K562 (cell line): ENCODE data around the gene CYP21A2. TPM values are rescaled to one million over a fixed set of nuclear protein-coding genes. Genes with fewer than 3 reads are reported as not detected.

Experiments used
- CBX3 ChIP-seq, 2 experiments: IDR thresholded peaks; 1 replicate in 1 of 2; 2 replicates in 1 of 2; pipeline ENCODE4 v1.6.1; 2012; ENCODE audit warnings: inconsistent platforms in 2 of 2, low read length in 2 of 2, borderline replicate concordance in 1 of 2, control low read depth in 1 of 2
- ELF4 ChIP-seq: fragments of 450-650 bp; formaldehyde crosslinking; IDR thresholded peaks from 2 replicates; pipeline ENCODE4 v1.4.0; 2022; ENCODE audit warnings: missing genetic modification characterization
- ETV1 ChIP-seq: fragments of 450-650 bp; conservative IDR thresholded peaks from 2 replicates; pipeline ENCODE4 v1.6.1; 2016; ENCODE audit warnings: missing genetic modification characterization, control low read depth, low read depth, missing compliant biosample characterization
- ETV5 ChIP-seq: sonication (generic); formaldehyde crosslinking; IDR thresholded peaks from 2 replicates; pipeline ENCODE4 v1.4.0; 2020; ENCODE audit warnings: low read depth, mild to moderate bottlenecking, missing genetic modification reagents
- FOXP1 ChIP-seq: sonication (generic); formaldehyde crosslinking; IDR thresholded peaks from 2 replicates; pipeline ENCODE4 v1.8.0; 2022; ENCODE audit warnings: mild to moderate bottlenecking, missing genetic modification reagents
- GABPA ChIP-seq: fragments of 200-800 bp; sonication (Bioruptor generic); conservative IDR thresholded peaks from 2 replicates; pipeline ENCODE4 v1.6.1; 2016; ENCODE audit warnings: low read depth, missing genetic modification characterization, missing compliant biosample characterization
- GABPB1 ChIP-seq: sonication (generic); formaldehyde crosslinking; IDR thresholded peaks from 2 replicates; pipeline ENCODE4 v1.8.0; 2022; ENCODE audit warnings: mild to moderate bottlenecking, missing genetic modification reagents
- JUND ChIP-seq, 2 experiments: IDR thresholded peaks; 2 replicates in 1 of 2; 3 replicates in 1 of 2; pipeline ENCODE4 v1.6.1; 2011; ENCODE audit warnings: borderline replicate concordance in 2 of 2, low read depth in 2 of 2, low read length in 2 of 2, improper control_type of control experiment in 1 of 2, missing biosample characterization in 1 of 2, missing genetic modification characterization in 1 of 2, missing genetic modification reagents in 1 of 2
- NR2C2 ChIP-seq, 2 experiments: fragments of 200-800 bp in 1 of 2; sonication (Bioruptor generic) in 1 of 2; sonication (generic) in 1 of 2; formaldehyde crosslinking in 1 of 2; IDR thresholded peaks; 2 replicates each; pipeline versions ENCODE4 v1.6.1 to v1.8.0; 2016 to 2022; ENCODE audit warnings: mild to moderate bottlenecking in 1 of 2, missing compliant biosample characterization in 1 of 2, missing genetic modification characterization in 1 of 2, missing genetic modification reagents in 1 of 2
- RUNX1 ChIP-seq: sonication (generic); IDR thresholded peaks from 2 replicates; pipeline ENCODE4 v1.6.1; 2016; ENCODE audit warnings: antibody characterized with exemption, low read depth
- ZEB2 ChIP-seq: fragments of 450-650 bp; IDR thresholded peaks from 2 replicates; pipeline ENCODE4 v1.6.1; 2016
- ZKSCAN1 ChIP-seq: fragments of 150-350 bp; IDR thresholded peaks from 2 replicates; pipeline ENCODE4 v1.6.1; 2016; ENCODE audit warnings: low read depth, low read length
- polyA plus RNA-seq, 8 experiments: library from polyadenylated mRNA; depleted of rRNA in 4 of 8; stranded (reverse) in 5 of 8; unstranded in 3 of 8; fragments of >200 nt; fragmentation: Nextera tagmentation in 2 of 8; fragmentation: Illumina TruSeq in 1 of 8; extraction: Ambion mirVana in 2 of 8; extraction: Trizol in 1 of 8; gene quantifications; 2 replicates each; pipeline versions ENCODE4 v1.2.1 to v1.2.3, GENCODE V29; 2011 to 2014; ENCODE audit warnings: inconsistent platforms in 1 of 8, missing spikeins in 1 of 8
- total RNA-seq, 7 experiments: library from RNA; depleted of rRNA in 6 of 7; stranded (reverse); fragments of >200 nt in 6 of 7; fragmentation: Illumina TruSeq in 2 of 7; extraction: Trizol in 2 of 7; gene quantifications; 2 replicates each; pipeline versions ENCODE4 v1.2.1 to v1.2.3, GENCODE V29; 2011 to 2021; ENCODE audit warnings: low replicate concordance in 1 of 7
- TF ChIP-seq, protein P1 (sequence below): fragments of 450-650 bp; IDR thresholded peaks from 2 replicates; pipeline ENCODE4 v1.6.1; 2016; ENCODE audit warnings: mild to moderate bottlenecking, moderate library complexity
- TF ChIP-seq, protein P2 (sequence below): sonication (generic); formaldehyde crosslinking; IDR thresholded peaks from 2 replicates; pipeline ENCODE4 v1.8.0; 2022; ENCODE audit warnings: mild to moderate bottlenecking, missing genetic modification reagents

Gene CYP21A2
- total and polyA plus RNA-seq, 9 of the 15 experiments (the other 6 are each of a cell fraction or from before 2014, with no cell fraction given): 0.03 to 1.4 (median 0.19) TPM

DNA sequence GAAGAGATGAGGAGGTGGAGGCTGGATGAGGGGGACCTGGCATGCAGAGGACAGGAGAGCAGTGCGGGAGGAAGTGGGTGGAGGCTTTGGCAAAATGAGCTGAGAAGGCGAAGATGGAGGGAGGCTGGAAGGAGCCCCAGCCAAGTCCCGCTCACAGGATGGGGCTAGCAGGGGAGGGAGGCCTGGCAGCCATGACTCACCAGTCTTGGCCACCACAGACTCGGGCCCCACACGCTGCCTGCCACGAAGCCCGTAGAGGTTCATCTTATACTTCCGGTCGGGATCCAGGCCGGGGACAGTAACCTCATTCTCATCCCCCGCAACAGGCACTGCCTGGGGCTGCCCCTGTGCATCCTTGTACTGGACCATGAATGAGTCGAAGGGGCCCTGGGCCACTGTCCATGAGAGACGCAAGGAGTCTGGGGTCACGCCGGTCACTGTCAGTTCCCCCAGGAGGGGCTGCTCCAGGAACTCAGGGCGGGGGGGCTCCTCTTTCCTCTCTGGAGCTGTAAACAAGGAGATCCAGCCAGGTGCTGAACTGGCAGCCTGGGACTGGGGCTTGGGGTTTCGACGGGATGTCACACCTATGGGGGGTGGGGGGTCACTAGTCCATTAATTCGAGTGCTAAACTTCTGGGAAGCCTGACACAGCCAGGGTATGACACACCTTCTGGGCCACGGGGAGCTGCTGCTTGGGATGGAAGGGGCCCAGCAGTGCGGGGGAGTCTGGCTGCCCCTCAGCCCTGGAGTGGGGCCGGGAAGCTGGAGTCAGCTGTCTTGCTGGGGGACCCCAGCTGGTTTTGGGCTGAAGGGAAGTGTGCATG, 43.2 kb downstream of the CYP21A2 start (continued):
- peak; percentile 68 for TF ChIP-seq GABPA (tag)
- no peak for TF ChIP-seq NR2C2 (CRISPR knock-in tag; IDR thresholded peaks at IDR 0.05)
- peak; percentile 34; the same call in 1 of the 2 replicates for TF ChIP-seq NR2C2 (tag; IDR thresholded peaks at IDR 0.05)
- TF ChIP-seq ETV5 (CRISPR knock-in tag): peak; percentile 53; the same call in 1 of the 2 replicates
- TF ChIP-seq FOXP1: peak; percentile 46; the same call in 1 of the 2 replicates
- TF ChIP-seq ETV1 (tag): peak; percentile 81
- TF ChIP-seq JUND (IDR thresholded peaks at IDR 0.05; ENCODE audit: borderline replicate concordance, low read depth, low read length): peak; percentile 79
- TF ChIP-seq JUND (tag; IDR thresholded peaks at IDR 0.05; ENCODE audit: borderline replicate concordance, low read depth, low read length): peak; percentile 32; the same call in 1 of the 3 replicates
- peak; percentile 64 for TF ChIP-seq GABPB1 (CRISPR knock-in tag)
- TF ChIP-seq CBX3 (IDR thresholded peaks at IDR 0.05; ENCODE audit: borderline replicate concordance in 1 of 2, low read length in 2 of 2): peak in 1 of 2 experiments; percentile 30; a peak in 1 of 3 replicates
- 0 out of 2 replicates have a peak, but pooled peaks have one; percentile 16 for TF ChIP-seq ELF4 (CRISPR knock-in tag)
- TF ChIP-seq RUNX1: no peak
- 0 out of 2 replicates have a peak, but pooled peaks have one; percentile 29 for TF ChIP-seq ZEB2
- TF ChIP-seq, protein P1, sequence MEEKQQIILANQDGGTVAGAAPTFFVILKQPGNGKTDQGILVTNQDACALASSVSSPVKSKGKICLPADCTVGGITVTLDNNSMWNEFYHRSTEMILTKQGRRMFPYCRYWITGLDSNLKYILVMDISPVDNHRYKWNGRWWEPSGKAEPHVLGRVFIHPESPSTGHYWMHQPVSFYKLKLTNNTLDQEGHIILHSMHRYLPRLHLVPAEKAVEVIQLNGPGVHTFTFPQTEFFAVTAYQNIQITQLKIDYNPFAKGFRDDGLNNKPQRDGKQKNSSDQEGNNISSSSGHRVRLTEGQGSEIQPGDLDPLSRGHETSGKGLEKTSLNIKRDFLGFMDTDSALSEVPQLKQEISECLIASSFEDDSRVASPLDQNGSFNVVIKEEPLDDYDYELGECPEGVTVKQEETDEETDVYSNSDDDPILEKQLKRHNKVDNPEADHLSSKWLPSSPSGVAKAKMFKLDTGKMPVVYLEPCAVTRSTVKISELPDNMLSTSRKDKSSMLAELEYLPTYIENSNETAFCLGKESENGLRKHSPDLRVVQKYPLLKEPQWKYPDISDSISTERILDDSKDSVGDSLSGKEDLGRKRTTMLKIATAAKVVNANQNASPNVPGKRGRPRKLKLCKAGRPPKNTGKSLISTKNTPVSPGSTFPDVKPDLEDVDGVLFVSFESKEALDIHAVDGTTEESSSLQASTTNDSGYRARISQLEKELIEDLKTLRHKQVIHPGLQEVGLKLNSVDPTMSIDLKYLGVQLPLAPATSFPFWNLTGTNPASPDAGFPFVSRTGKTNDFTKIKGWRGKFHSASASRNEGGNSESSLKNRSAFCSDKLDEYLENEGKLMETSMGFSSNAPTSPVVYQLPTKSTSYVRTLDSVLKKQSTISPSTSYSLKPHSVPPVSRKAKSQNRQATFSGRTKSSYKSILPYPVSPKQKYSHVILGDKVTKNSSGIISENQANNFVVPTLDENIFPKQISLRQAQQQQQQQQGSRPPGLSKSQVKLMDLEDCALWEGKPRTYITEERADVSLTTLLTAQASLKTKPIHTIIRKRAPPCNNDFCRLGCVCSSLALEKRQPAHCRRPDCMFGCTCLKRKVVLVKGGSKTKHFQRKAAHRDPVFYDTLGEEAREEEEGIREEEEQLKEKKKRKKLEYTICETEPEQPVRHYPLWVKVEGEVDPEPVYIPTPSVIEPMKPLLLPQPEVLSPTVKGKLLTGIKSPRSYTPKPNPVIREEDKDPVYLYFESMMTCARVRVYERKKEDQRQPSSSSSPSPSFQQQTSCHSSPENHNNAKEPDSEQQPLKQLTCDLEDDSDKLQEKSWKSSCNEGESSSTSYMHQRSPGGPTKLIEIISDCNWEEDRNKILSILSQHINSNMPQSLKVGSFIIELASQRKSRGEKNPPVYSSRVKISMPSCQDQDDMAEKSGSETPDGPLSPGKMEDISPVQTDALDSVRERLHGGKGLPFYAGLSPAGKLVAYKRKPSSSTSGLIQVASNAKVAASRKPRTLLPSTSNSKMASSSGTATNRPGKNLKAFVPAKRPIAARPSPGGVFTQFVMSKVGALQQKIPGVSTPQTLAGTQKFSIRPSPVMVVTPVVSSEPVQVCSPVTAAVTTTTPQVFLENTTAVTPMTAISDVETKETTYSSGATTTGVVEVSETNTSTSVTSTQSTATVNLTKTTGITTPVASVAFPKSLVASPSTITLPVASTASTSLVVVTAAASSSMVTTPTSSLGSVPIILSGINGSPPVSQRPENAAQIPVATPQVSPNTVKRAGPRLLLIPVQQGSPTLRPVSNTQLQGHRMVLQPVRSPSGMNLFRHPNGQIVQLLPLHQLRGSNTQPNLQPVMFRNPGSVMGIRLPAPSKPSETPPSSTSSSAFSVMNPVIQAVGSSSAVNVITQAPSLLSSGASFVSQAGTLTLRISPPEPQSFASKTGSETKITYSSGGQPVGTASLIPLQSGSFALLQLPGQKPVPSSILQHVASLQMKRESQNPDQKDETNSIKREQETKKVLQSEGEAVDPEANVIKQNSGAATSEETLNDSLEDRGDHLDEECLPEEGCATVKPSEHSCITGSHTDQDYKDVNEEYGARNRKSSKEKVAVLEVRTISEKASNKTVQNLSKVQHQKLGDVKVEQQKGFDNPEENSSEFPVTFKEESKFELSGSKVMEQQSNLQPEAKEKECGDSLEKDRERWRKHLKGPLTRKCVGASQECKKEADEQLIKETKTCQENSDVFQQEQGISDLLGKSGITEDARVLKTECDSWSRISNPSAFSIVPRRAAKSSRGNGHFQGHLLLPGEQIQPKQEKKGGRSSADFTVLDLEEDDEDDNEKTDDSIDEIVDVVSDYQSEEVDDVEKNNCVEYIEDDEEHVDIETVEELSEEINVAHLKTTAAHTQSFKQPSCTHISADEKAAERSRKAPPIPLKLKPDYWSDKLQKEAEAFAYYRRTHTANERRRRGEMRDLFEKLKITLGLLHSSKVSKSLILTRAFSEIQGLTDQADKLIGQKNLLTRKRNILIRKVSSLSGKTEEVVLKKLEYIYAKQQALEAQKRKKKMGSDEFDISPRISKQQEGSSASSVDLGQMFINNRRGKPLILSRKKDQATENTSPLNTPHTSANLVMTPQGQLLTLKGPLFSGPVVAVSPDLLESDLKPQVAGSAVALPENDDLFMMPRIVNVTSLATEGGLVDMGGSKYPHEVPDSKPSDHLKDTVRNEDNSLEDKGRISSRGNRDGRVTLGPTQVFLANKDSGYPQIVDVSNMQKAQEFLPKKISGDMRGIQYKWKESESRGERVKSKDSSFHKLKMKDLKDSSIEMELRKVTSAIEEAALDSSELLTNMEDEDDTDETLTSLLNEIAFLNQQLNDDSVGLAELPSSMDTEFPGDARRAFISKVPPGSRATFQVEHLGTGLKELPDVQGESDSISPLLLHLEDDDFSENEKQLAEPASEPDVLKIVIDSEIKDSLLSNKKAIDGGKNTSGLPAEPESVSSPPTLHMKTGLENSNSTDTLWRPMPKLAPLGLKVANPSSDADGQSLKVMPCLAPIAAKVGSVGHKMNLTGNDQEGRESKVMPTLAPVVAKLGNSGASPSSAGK: peak; percentile 61
- TF ChIP-seq, protein P2, sequence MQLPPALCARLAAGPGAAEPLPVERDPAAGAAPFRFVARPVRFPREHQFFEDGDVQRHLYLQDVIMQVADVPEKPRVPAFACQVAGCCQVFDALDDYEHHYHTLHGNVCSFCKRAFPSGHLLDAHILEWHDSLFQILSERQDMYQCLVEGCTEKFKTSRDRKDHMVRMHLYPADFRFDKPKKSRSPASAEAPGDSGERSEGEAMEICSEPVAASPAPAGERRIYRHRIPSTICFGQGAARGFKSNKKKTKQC (CRISPR knock-in tag): peak; percentile 44; the same call in 1 of the 2 replicates
- no peak for TF ChIP-seq ZKSCAN1
